H1 (cell line): ENCODE results near the gene TNPO3. TPM values are rescaled to one million over a fixed set of nuclear protein-coding genes. Genes with fewer than 3 reads are reported as not detected.

Experiments used
- CTCF ChIA-PET: fragments of 300-600 bp; sonication (Branson Sonifier 250); formaldehyde crosslinking; loops from one replicate; lab custom pipeline; 2021; ENCODE audit not compliant: partially characterized antibody; lab: Charles Lee
- POLR2A ChIA-PET: fragments of 300-600 bp; sonication (Branson Sonifier 250); formaldehyde crosslinking; loops from one replicate; lab custom pipeline; 2021; ENCODE audit warnings: inconsistent platforms; ENCODE audit not compliant: partially characterized antibody; lab: Charles Lee
- DNase-seq, 2 experiments: peaks; one replicate each; pipeline versions ENCODE4 v3.0.0 to v3.0.0-alpha.2; 2010 to 2022; ENCODE audit warnings: low spot score in 2 of 2, low read depth in 1 of 2, mixed read lengths in 1 of 2
- FAIRE-seq: peaks from 2 replicates; lab custom pipeline; 2011; peaks lifted over from hg19 to GRCh38; lab: Jason Lieb, UNC
- H2AFZ ChIP-seq: 2 replicates; pipeline ENCODE4 v1.8.1; 2012; ENCODE audit warnings: low read length, inconsistent platforms
- H2AK5ac ChIP-seq: 2 replicates; pipeline ENCODE4 v1.6.1; 2013; ENCODE audit warnings: low read depth, low read length
- H2BK120ac ChIP-seq: replicated peaks from 2 replicates; pipeline ENCODE3; 2013; ENCODE audit warnings: low read depth, low read length, inconsistent platforms
- H2BK12ac ChIP-seq: 2 replicates; pipeline ENCODE4 v1.6.1; 2013; ENCODE audit warnings: low read depth, low read length
- H2BK15ac ChIP-seq: 2 replicates; pipeline ENCODE4 v1.6.1; 2013; ENCODE audit warnings: low read length
- H2BK20ac ChIP-seq: 2 replicates; pipeline ENCODE4 v1.6.1; 2013; ENCODE audit warnings: low read length
- H2BK5ac ChIP-seq: 2 replicates; pipeline ENCODE4 v1.6.1; 2013; ENCODE audit warnings: low read depth, low read length
- H3K14ac ChIP-seq: 2 replicates; pipeline ENCODE4 v1.6.1; 2013; ENCODE audit warnings: inconsistent platforms; ENCODE audit not compliant: insufficient read length
- H3K18ac ChIP-seq: 2 replicates; pipeline ENCODE4 v1.6.1; 2013; ENCODE audit warnings: low read length; ENCODE audit errors: extremely low read depth
- H3K23ac ChIP-seq: 2 replicates; pipeline ENCODE4 v1.6.1; 2013; ENCODE audit warnings: inconsistent platforms; ENCODE audit not compliant: insufficient read length
- H3K23me2 ChIP-seq: 2 replicates; pipeline ENCODE4 v1.6.1; 2013; ENCODE audit warnings: low read depth, low read length
- H3K27ac ChIP-seq: 2 replicates; pipeline ENCODE4 v1.6.1; 2011; ENCODE audit warnings: low read depth, low read length, inconsistent platforms
- H3K27me3 ChIP-seq, 4 experiments: replicated peaks in 1 of 4; 1 replicate in 1 of 4; 2 replicates in 3 of 4; pipeline versions ENCODE4 v1.6.1 to v1.8.1; 2011 to 2013; ENCODE audit warnings: low read length in 3 of 4, mild to moderate bottlenecking in 3 of 4, inconsistent platforms in 2 of 4, mixed read lengths in 2 of 4, moderate library complexity in 1 of 4; ENCODE audit not compliant: control insufficient read depth in 3 of 4, insufficient read depth in 3 of 4; ENCODE audit errors: extremely low read depth in 1 of 4
- H3K36me3 ChIP-seq, 4 experiments: 2 replicates each; pipeline versions ENCODE4 v1.6.1 to v1.8.1; 2011 to 2013; ENCODE audit warnings: mild to moderate bottlenecking in 4 of 4, low read length in 3 of 4, moderate library complexity in 2 of 4, control low read depth in 1 of 4, inconsistent platforms in 1 of 4; ENCODE audit not compliant: insufficient read depth in 4 of 4, control insufficient read depth in 2 of 4
- H3K4ac ChIP-seq: replicated peaks from 2 replicates; pipeline ENCODE3; 2013; ENCODE audit warnings: low read length, low read depth, mixed read lengths, inconsistent platforms; ENCODE audit not compliant: insufficient read length
- H3K4me1 ChIP-seq, 4 experiments: replicated peaks in 1 of 4; 1 replicate in 1 of 4; 2 replicates in 3 of 4; pipeline versions ENCODE4 v1.6.1 to v1.8.1; 2011 to 2013; ENCODE audit warnings: low read length in 3 of 4, inconsistent platforms in 2 of 4, mixed read lengths in 1 of 4; ENCODE audit not compliant: insufficient read depth in 4 of 4, control insufficient read depth in 3 of 4
- H3K4me2 ChIP-seq, 2 experiments: 2 replicates each; pipeline versions ENCODE4 v1.6.1 to v1.8.1; 2011 to 2013; ENCODE audit warnings: low read depth in 2 of 2, low read length in 2 of 2, control low read depth in 1 of 2, inconsistent platforms in 1 of 2, mild to moderate bottlenecking in 1 of 2; ENCODE audit not compliant: insufficient read depth in 1 of 2
- H3K4me3 ChIP-seq, 4 experiments: fragments of 200-600, 300-600 bp in 1 of 4; sonication (generic), shearing (Covaris generic), sonication (Bioruptor Twin) in 1 of 4; 2 replicates each; pipeline versions ENCODE4 v1.5.1 to v1.8.1; 2011 to 2016; ENCODE audit warnings: low read length in 4 of 4, low read depth in 3 of 4, control low read depth in 2 of 4, inconsistent platforms in 2 of 4, mild to moderate bottlenecking in 2 of 4, mixed read lengths in 1 of 4, moderate library complexity in 1 of 4; ENCODE audit not compliant: insufficient read depth in 2 of 4; ENCODE audit errors: extremely low read depth in 1 of 4
- H3K56ac ChIP-seq: replicated peaks from 2 replicates; pipeline ENCODE3; 2013; ENCODE audit warnings: low read depth, mild to moderate bottlenecking, mixed read lengths, low read length, inconsistent platforms; ENCODE audit not compliant: insufficient read length
- H3K79me1 ChIP-seq: 2 replicates; pipeline ENCODE4 v1.6.1; 2013; ENCODE audit warnings: low read depth, low read length, control low read depth
- H3K79me2 ChIP-seq, 2 experiments: 2 replicates each; pipeline versions ENCODE4 v1.6.1 to v1.8.1; 2012 to 2013; ENCODE audit warnings: low read length in 2 of 2, mild to moderate bottlenecking in 2 of 2, inconsistent platforms in 1 of 2; ENCODE audit not compliant: insufficient read depth in 2 of 2, control insufficient read depth in 1 of 2
- H3K9ac ChIP-seq, 4 experiments: replicated peaks in 1 of 4; 1 replicate in 1 of 4; 2 replicates in 3 of 4; pipeline versions ENCODE4 v1.6.1 to v1.8.1; 2011 to 2013; ENCODE audit warnings: low read depth in 3 of 4, low read length in 3 of 4, control low read depth in 2 of 4, mild to moderate bottlenecking in 2 of 4, moderate library complexity in 2 of 4, inconsistent platforms in 1 of 4; ENCODE audit errors: extremely low read depth in 1 of 4
- H3K9me3 ChIP-seq, 2 experiments: 2 replicates each; pipeline versions ENCODE4 v1.6.1 to v1.8.1; 2012 to 2013; ENCODE audit warnings: mild to moderate bottlenecking in 2 of 2, moderate library complexity in 2 of 2, control low read depth in 1 of 2, inconsistent platforms in 1 of 2, low read depth in 1 of 2, low read length in 1 of 2, mixed read lengths in 1 of 2; ENCODE audit not compliant: insufficient read depth in 2 of 2
- H4K20me1 ChIP-seq, 2 experiments: replicated peaks in 1 of 2; 2 replicates each; pipeline versions ENCODE3 to v1.8.1; 2011 to 2013; ENCODE audit warnings: inconsistent platforms in 2 of 2, low read length in 2 of 2, mild to moderate bottlenecking in 1 of 2; ENCODE audit not compliant: insufficient read depth in 2 of 2, control insufficient read depth in 1 of 2
- H4K5ac ChIP-seq: 2 replicates; pipeline ENCODE4 v1.6.1; 2013; ENCODE audit warnings: low read length, low read depth, mixed read lengths, inconsistent platforms; ENCODE audit not compliant: insufficient read length
- H4K8ac ChIP-seq: 2 replicates; pipeline ENCODE4 v1.8.0; 2013; ENCODE audit warnings: mild to moderate bottlenecking, moderate library complexity, low read length, inconsistent platforms; ENCODE audit not compliant: insufficient read depth; ENCODE audit errors: extremely low read depth
- H4K91ac ChIP-seq: replicated peaks from 2 replicates; pipeline ENCODE3; 2013; ENCODE audit warnings: low read length, mixed read lengths, inconsistent platforms; ENCODE audit not compliant: insufficient read length
- ASH2L ChIP-seq: fragments of 200-600, 300-600 bp; sonication (generic); IDR thresholded peaks from one replicate; pipeline ENCODE4 v1.7.1; 2017; ENCODE audit warnings: low read length
- CEBPB ChIP-seq: IDR thresholded peaks from 2 replicates; pipeline ENCODE4 v1.6.1; 2012; ENCODE audit warnings: low read depth, low read length
- HDAC6 ChIP-seq: IDR thresholded peaks from one replicate; pipeline ENCODE4 v1.7.1; 2012; ENCODE audit warnings: low read depth, mild to moderate bottlenecking, inconsistent platforms, low read length, moderate library complexity
- JUN ChIP-seq: IDR thresholded peaks from 2 replicates; pipeline ENCODE4 v1.6.1; 2011; ENCODE audit warnings: low read depth, mild to moderate bottlenecking, improper control_type of control experiment, low read length
- KDM4A ChIP-seq: IDR thresholded peaks from one replicate; pipeline ENCODE4 v1.7.1; 2012; ENCODE audit warnings: low read depth, mild to moderate bottlenecking, moderate library complexity, low read length, inconsistent platforms; ENCODE audit not compliant: severe bottlenecking
- SAP30 ChIP-seq: fragments of 300-600 bp; sonication (generic); IDR thresholded peaks from 2 replicates; pipeline ENCODE4 v1.7.1; 2012; ENCODE audit warnings: low read length, moderate library complexity, mild to moderate bottlenecking, inconsistent platforms; ENCODE audit not compliant: insufficient read depth, insufficient replicate concordance
- TEAD4 ChIP-seq: IDR thresholded peaks from 2 replicates; pipeline ENCODE4 v1.6.1; 2012; ENCODE audit warnings: low read depth, low read length, inconsistent platforms, mixed read lengths
- WGBS, 2 experiments: shearing (Covaris generic) in 1 of 2; methylation state at CpG; one replicate each; pipeline versions ENCODE4 v1.1.6 to v1.1.7; 2013 to 2015; ENCODE audit warnings: low lambda C conversion rate in 2 of 2, mixed read lengths in 2 of 2, inconsistent platforms in 1 of 2, low coverage in 1 of 2, missing lambda C conversion rate in 1 of 2; ENCODE audit not compliant: insufficient replicate concordance in 2 of 2, insufficient coverage in 1 of 2, insufficient read length in 1 of 2; ENCODE audit errors: extremely low coverage in 1 of 2, missing lambda C conversion rate in 1 of 2; 5-methylcytosine and 5-hydroxymethylcytosine counted together
- polyA plus RNA-seq, 7 experiments: library from polyadenylated mRNA; depleted of rRNA in 3 of 7; stranded (reverse) in 5 of 7; unstranded in 2 of 7; fragments of >200 nt in 5 of 7; fragments of 200-250 nt in 2 of 7; gene quantifications; 1 replicate in 5 of 7; 2 replicates in 1 of 7; 4 replicates in 1 of 7; pipeline versions ENCODE4 v1.2.1 to v1.2.3, GENCODE V29; 2011 to 2013; ENCODE audit warnings: missing spikeins in 2 of 7, mixed read lengths in 2 of 7
- total RNA-seq: library from RNA; stranded (reverse); fragmentation: NEBNext Ultra II Directional; extraction: Animal tissue kit (Norgen Biotek cat#: 25700); gene quantifications from 2 replicates; pipeline ENCODE4 v1.2.1, GENCODE V29; 2021
- TF ChIP-seq, protein P1 (sequence below): IDR thresholded peaks from 2 replicates; pipeline ENCODE4 v1.6.1; 2012; ENCODE audit warnings: low read length, inconsistent platforms

Gene TNPO3
- total and polyA plus RNA-seq, 2 of the 8 experiments (the other 6 are each of a cell fraction or from before 2014, with no cell fraction given) = 67.6 to 99.2 TPM

GRCh38 chr7:128906766-128907559, 147.9 kb downstream of the TNPO3 start:
- no peaks in the 10 kb centered on the region for H3K79me1 ChIP-seq
- 88% methylated on average over 19 of the region's 19 CpGs; no CpG with 5 or more reads in 1 of the 2 experiments for WGBS, 2 experiments
- no peak overlapping the region for H2AK5ac ChIP-seq
- DNase-seq (peak in 1 of 2 experiments; percentile 37), FAIRE-seq (no peak)
- no peak overlapping the region for H2BK120ac ChIP-seq
- H2AFZ ChIP-seq = no peak overlapping the region
- no peak overlapping the region; the same call in 1 of the 2 replicates for H4K8ac ChIP-seq
- no peaks in the 10 kb centered on the region for H4K20me1 ChIP-seq
- H3K36me3 ChIP-seq = no peaks in the 10 kb centered on the region
- no peak overlapping the region for H3K14ac ChIP-seq
- H3K27me3 ChIP-seq = peaks cover 3 to 33% (median 25%) of the 10 kb centered on the region in 4 experiments; a peak in 6 of 7 replicates
- no peak overlapping the region for H3K23ac ChIP-seq
- ChIA-PET CTCF (interaction anchor here (1.1 to 2.0 kb wide), 4 partner anchors 9 to 48 kb away, joined by 3 to 7 read pairs (median 4); no protein-coding TSS in a partner anchor), POLR2A (interaction anchor here (1.1 kb wide), 1 partner anchor 42 kb away, joined by 3 read pairs; no protein-coding TSS in a partner anchor)
- no peak overlapping the region for H4K5ac ChIP-seq
- no peak overlapping the region for H3K27ac ChIP-seq
- H3K4me3 ChIP-seq = no peak overlapping the region
- no peak overlapping the region for H2BK15ac ChIP-seq
- no peaks in the 10 kb centered on the region for H3K9me3 ChIP-seq
- no peak overlapping the region for H2BK5ac ChIP-seq
- H2BK20ac ChIP-seq = no peak overlapping the region
- no peak overlapping the region for H4K91ac ChIP-seq
- no peak overlapping the region for H3K18ac ChIP-seq
- H3K4ac ChIP-seq = no peak overlapping the region
- H3K23me2 ChIP-seq = peaks cover 11% of the 10 kb centered on the region; the same call in 1 of the 2 replicates
- H2BK12ac ChIP-seq = no peak overlapping the region
- H3K79me2 ChIP-seq = no peaks in the 10 kb centered on the region
- no peak overlapping the region for H3K4me2 ChIP-seq
- no peak overlapping the region; a peak in 1 of 7 replicates for H3K9ac ChIP-seq
- H3K4me1 ChIP-seq = peaks cover 4 to 30% (median 18%) of the 10 kb centered on the region in 4 experiments
- H3K56ac ChIP-seq = no peak overlapping the region
- TF ChIP-seq JUN = no peak
- TF ChIP-seq KDM4A = no peak
- no peak for TF ChIP-seq SAP30
- no peak for TF ChIP-seq ASH2L
- no peak for TF ChIP-seq CEBPB
- no peak for TF ChIP-seq TEAD4
- TF ChIP-seq, protein P1, sequence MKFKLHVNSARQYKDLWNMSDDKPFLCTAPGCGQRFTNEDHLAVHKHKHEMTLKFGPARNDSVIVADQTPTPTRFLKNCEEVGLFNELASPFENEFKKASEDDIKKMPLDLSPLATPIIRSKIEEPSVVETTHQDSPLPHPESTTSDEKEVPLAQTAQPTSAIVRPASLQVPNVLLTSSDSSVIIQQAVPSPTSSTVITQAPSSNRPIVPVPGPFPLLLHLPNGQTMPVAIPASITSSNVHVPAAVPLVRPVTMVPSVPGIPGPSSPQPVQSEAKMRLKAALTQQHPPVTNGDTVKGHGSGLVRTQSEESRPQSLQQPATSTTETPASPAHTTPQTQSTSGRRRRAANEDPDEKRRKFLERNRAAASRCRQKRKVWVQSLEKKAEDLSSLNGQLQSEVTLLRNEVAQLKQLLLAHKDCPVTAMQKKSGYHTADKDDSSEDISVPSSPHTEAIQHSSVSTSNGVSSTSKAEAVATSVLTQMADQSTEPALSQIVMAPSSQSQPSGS = no peak
- no peak for TF ChIP-seq HDAC6
